CD14-positive monocyte (primary cell): Measurements from ENCODE around the gene GLG1. TPM values are rescaled to one million over a fixed set of nuclear protein-coding genes. Genes with fewer than 3 reads are reported as not detected.

Source experiments
- DNase-seq, 3 donors: peaks; one replicate each; pipeline ENCODE4 v3.0.0-alpha.2; 2011 to 2022
- H2AFZ ChIP-seq: 2 replicates; pipeline ENCODE4 v1.6.0; 2012; ENCODE audit warnings: mild to moderate bottlenecking, low read depth, low read length, inconsistent platforms; ENCODE audit not compliant: insufficient read depth, poor library complexity, severe bottlenecking
- H3K27ac ChIP-seq, 2 donors: 1 replicate in 1 of 2; 2 replicates in 1 of 2; pipeline ENCODE4 v1.5.1; 2012 to 2013; ENCODE audit warnings: low read length in 2 of 2, control low read depth in 1 of 2, inconsistent platforms in 1 of 2, low read depth in 1 of 2, mild to moderate bottlenecking in 1 of 2
- H3K27me3 ChIP-seq, 2 donors: one replicate each; pipeline versions ENCODE4 v1.6.0 to v1.6.1; 2011 to 2013; ENCODE audit warnings: low read length in 2 of 2; ENCODE audit not compliant: control insufficient read depth in 2 of 2, insufficient read depth in 2 of 2
- H3K36me3 ChIP-seq, 2 donors: replicated peaks in 1 of 2; 1 replicate in 1 of 2; 2 replicates in 1 of 2; pipeline versions ENCODE4 v1.5.1 to v1.6.1; 2012 to 2013; ENCODE audit warnings: low read length in 2 of 2, control low read depth in 1 of 2, inconsistent platforms in 1 of 2, mild to moderate bottlenecking in 1 of 2; ENCODE audit not compliant: insufficient read depth in 2 of 2, control insufficient read depth in 1 of 2
- H3K4me1 ChIP-seq, 2 donors: 1 replicate in 1 of 2; 2 replicates in 1 of 2; pipeline versions ENCODE4 v1.5.1 to v1.6.1; 2012 to 2013; ENCODE audit warnings: low read length in 2 of 2, control low read depth in 1 of 2, inconsistent platforms in 1 of 2, mild to moderate bottlenecking in 1 of 2, moderate library complexity in 1 of 2; ENCODE audit not compliant: insufficient read depth in 2 of 2, control insufficient read depth in 1 of 2
- H3K4me2 ChIP-seq: replicated peaks from 2 replicates; pipeline ENCODE3; 2012; ENCODE audit warnings: low read length, moderate library complexity, mild to moderate bottlenecking; ENCODE audit not compliant: poor library complexity, severe bottlenecking; ENCODE audit errors: extremely low read depth
- H3K4me3 ChIP-seq, 3 experiments: fragments of 200-600 bp in 1 of 3; sonication (generic) in 1 of 3; replicated peaks in 1 of 3; 1 replicate in 2 of 3; 2 replicates in 1 of 3; pipeline ENCODE4 v1.5.1; 2011 to 2013; ENCODE audit warnings: low read length in 3 of 3, mild to moderate bottlenecking in 3 of 3, control low read depth in 2 of 3, low read depth in 2 of 3, inconsistent platforms in 1 of 3, moderate library complexity in 1 of 3
- H3K79me2 ChIP-seq: 2 replicates; pipeline ENCODE4 v1.6.0; 2012; ENCODE audit warnings: mild to moderate bottlenecking, control low read depth, inconsistent platforms, low read length, moderate library complexity; ENCODE audit not compliant: insufficient read depth
- H3K9ac ChIP-seq: 2 replicates; pipeline ENCODE4 v1.6.0; 2017; ENCODE audit warnings: low read length, mild to moderate bottlenecking; ENCODE audit not compliant: insufficient read depth, poor library complexity, severe bottlenecking
- H3K9me3 ChIP-seq, 2 donors: replicated peaks in 1 of 2; 1 replicate in 1 of 2; 2 replicates in 1 of 2; pipeline versions ENCODE4 v1.5.1 to v1.6.1; 2012 to 2013; ENCODE audit warnings: low read length in 2 of 2, control low read depth in 1 of 2; ENCODE audit not compliant: control insufficient read depth in 1 of 2, insufficient read depth in 1 of 2
- H4K20me1 ChIP-seq: 2 replicates; pipeline ENCODE4 v1.6.0; 2012; ENCODE audit warnings: mild to moderate bottlenecking, low read length, control low read depth, moderate library complexity; ENCODE audit not compliant: insufficient read depth
- H3K27ac Mint-ChIP-seq, 7 donors: one replicate each; pipeline ENCODE4 v1.8.0; 2020; ENCODE audit warnings: mild to moderate bottlenecking in 7 of 7, mixed read lengths in 7 of 7, moderate library complexity in 6 of 7, inconsistent platforms in 2 of 7
- H3K27me3 Mint-ChIP-seq, 3 donors: one replicate each; pipeline ENCODE4 v1.8.0; 2021 to 2022; ENCODE audit warnings: low read depth in 3 of 3, mild to moderate bottlenecking in 3 of 3, mixed read lengths in 3 of 3, moderate library complexity in 3 of 3, inconsistent platforms in 1 of 3
- H3K36me3 Mint-ChIP-seq, 2 donors: one replicate each; pipeline ENCODE4 v1.8.0; 2020; ENCODE audit warnings: mixed read lengths in 2 of 2, inconsistent platforms in 1 of 2, mild to moderate bottlenecking in 1 of 2
- H3K4me1 Mint-ChIP-seq: one replicate; pipeline ENCODE4 v1.8.0; 2020; ENCODE audit warnings: mild to moderate bottlenecking, mixed read lengths
- H3K4me3 Mint-ChIP-seq, 2 donors: one replicate each; pipeline ENCODE4 v1.8.0; 2020; ENCODE audit warnings: mild to moderate bottlenecking in 2 of 2, mixed read lengths in 2 of 2, moderate library complexity in 1 of 2
- H3K9me3 Mint-ChIP-seq, 7 donors: one replicate each; pipeline ENCODE4 v1.8.0; 2020 to 2022; ENCODE audit warnings: mixed read lengths in 7 of 7, mild to moderate bottlenecking in 6 of 7, moderate library complexity in 6 of 7, inconsistent platforms in 2 of 7
- CTCF ChIP-seq: fragments of 200-600 bp; IDR thresholded peaks from one replicate; pipeline ENCODE4 v1.8.0; 2022; ENCODE audit warnings: antibody characterized with exemption, mild to moderate bottlenecking
- WGBS: methylation state at CpG from one replicate; pipeline ENCODE4 v1.1.5; 2013; ENCODE audit warnings: missing lambda C conversion rate; ENCODE audit not compliant: insufficient coverage; 5-methylcytosine and 5-hydroxymethylcytosine counted together
- intact Hi-C, 2 donors: fragments of 100-400 bp; cut with micrococcal nuclease; formaldehyde crosslinking; loops; one replicate each; pipeline versions ENCODE4 v1.15.0 to v1.15.1; 2023
- polyA plus RNA-seq, 3 donors: library from polyadenylated mRNA; depleted of rRNA in 1 of 3; unstranded in 2 of 3; stranded (reverse) in 1 of 3; fragments of 300-500 nt in 2 of 3; fragments of >200 nt in 1 of 3; fragmentation: Illumina TruSeq in 2 of 3; gene quantifications; 1 replicate in 2 of 3; 2 replicates in 1 of 3; pipeline ENCODE4 v1.2.3, GENCODE V29; 2012 to 2021

GLG1 gene
- polyA plus RNA-seq, 3 donors, result 40.3 to 69.1 (median 51.1) TPM

GRCh38 chr16:74558873-74559272 is 48.0 kb downstream of the GLG1 start:
- H3K27me3 ChIP-seq, result no peaks in the 10 kb centered on the region
- Mint-ChIP-seq H3K4me3 (no peak overlapping the region), H3K36me3 (peaks cover 0 to 9% of the 10 kb centered on the region in 2 donors), H3K9me3 (no peaks in the 10 kb centered on the region), H3K27ac (peak overlapping the region in 3 of 7 donors; percentile 24 to 78 (median 69)), H3K4me1 (peaks cover 26% of the 10 kb centered on the region), H3K27me3 (no peaks in the 10 kb centered on the region)
- H2AFZ ChIP-seq, result no peak overlapping the region
- DNase-seq, result no peak
- no peak overlapping the region for H3K9ac ChIP-seq
- no peaks in the 10 kb centered on the region for H3K9me3 ChIP-seq
- TF ChIP-seq CTCF, result no peak
- H3K4me1 ChIP-seq, result peaks cover 19 to 27% of the 10 kb centered on the region in 2 donors
- H3K27ac ChIP-seq, result no peak overlapping the region
- peaks cover 73% of the 10 kb centered on the region for H3K79me2 ChIP-seq
- no peak overlapping the region for H3K4me3 ChIP-seq
- peaks cover 0 to 5% of the 10 kb centered on the region in 2 donors for H3K36me3 ChIP-seq
- H3K4me2 ChIP-seq, result no peak overlapping the region
- 100% methylated on average over 1 of the region's 4 CpGs for WGBS
- peaks cover 79% of the 10 kb centered on the region for H4K20me1 ChIP-seq
- intact Hi-C loops, result no loop called here

GRCh38 chr16:74557275-74557674 is 49.6 kb downstream of the GLG1 start:
- no peak overlapping the region for H3K9ac ChIP-seq
- peaks cover 64% of the 10 kb centered on the region for H3K79me2 ChIP-seq

More at GRCh38 chr16:74557275-74557674, 49.6 kb downstream of the GLG1 start:
- Histone ChIP-seq H3K9me3 (no peaks in the 10 kb centered on the region), H2AFZ (no peak overlapping the region), H3K27me3 (no peaks in the 10 kb centered on the region), H3K27ac (no peak overlapping the region), H3K4me2 (no peak overlapping the region), H3K4me1 (peaks cover 4 to 12% of the 10 kb centered on the region in 2 donors), H3K4me3 (no peak overlapping the region), H4K20me1 (peaks cover 66% of the 10 kb centered on the region), H3K36me3 (peaks cover 0 to 5% of the 10 kb centered on the region in 2 donors)
- WGBS, result 100% methylated on average over 1 of the region's 1 CpG
- Mint-ChIP-seq H3K27ac (peak overlapping the region in 1 of 7 donors; percentile 12), H3K9me3 (no peaks in the 10 kb centered on the region), H3K4me1 (peaks cover 11% of the 10 kb centered on the region), H3K27me3 (no peaks in the 10 kb centered on the region), H3K36me3 (peaks cover 0 to 9% of the 10 kb centered on the region in 2 donors), H3K4me3 (no peak overlapping the region)
- intact Hi-C loops, result no loop called here
- TF ChIP-seq CTCF, result no peak
- DNase-seq, result no peak
